Tibial artery (tissue), 4 donors: Measurements from ENCODE around the gene SLC22A14.

Experiments
- DNase-seq, 2 donors: peaks; one replicate each; pipeline ENCODE4 v3.0.0-alpha.2; 2019
- H3K27ac ChIP-seq, 2 donors: fragments of 200-600 bp; sonication (generic) in 1 of 2; 1 replicate in 1 of 2; 2 replicates in 1 of 2; pipeline ENCODE4 v1.5.1; 2018 to 2019; ENCODE audit warnings: mild to moderate bottlenecking in 1 of 2
- H3K27me3 ChIP-seq, 2 donors: fragments of 200-600 bp; sonication (generic) in 1 of 2; one replicate each; pipeline versions ENCODE4 v1.5.1 to v1.6.0; 2016 to 2019
- H3K36me3 ChIP-seq, 3 donors: fragments of 200-600 bp; sonication (generic) in 2 of 3; one replicate each; pipeline ENCODE4 v1.5.1; 2016 to 2019; ENCODE audit warnings: mild to moderate bottlenecking in 2 of 3
- H3K4me1 ChIP-seq, 4 donors: fragments of 200-600 bp; sonication (generic) in 2 of 4; 1 replicate in 3 of 4; 2 replicates in 1 of 4; pipeline ENCODE4 v1.5.1; 2016 to 2019
- H3K4me3 ChIP-seq, 2 donors: fragments of 200-600 bp; sonication (generic) in 1 of 2; 1 replicate in 1 of 2; 2 replicates in 1 of 2; pipeline ENCODE4 v1.5.1; 2018 to 2019; ENCODE audit warnings: mild to moderate bottlenecking in 2 of 2
- H3K9me3 ChIP-seq, 3 donors: fragments of 200-600 bp; sonication (generic) in 1 of 3; one replicate each; pipeline ENCODE4 v1.5.1; 2016 to 2019
- CTCF ChIP-seq, 2 experiments: fragments of 200-600 bp in 1 of 2; fragments of 450-650 bp in 1 of 2; IDR thresholded peaks; one replicate each; pipeline ENCODE4 v1.5.1; 2017 to 2019; ENCODE audit warnings: antibody characterized with exemption in 2 of 2, mild to moderate bottlenecking in 1 of 2, moderate library complexity in 1 of 2
- intact Hi-C: fragments of 100-400 bp; cut with DNase I; formaldehyde crosslinking; loops from one replicate; pipeline ENCODE4 v1.15.0; 2023; ENCODE audit warnings: low total_unique reads

SLC22A14 gene

DNA sequence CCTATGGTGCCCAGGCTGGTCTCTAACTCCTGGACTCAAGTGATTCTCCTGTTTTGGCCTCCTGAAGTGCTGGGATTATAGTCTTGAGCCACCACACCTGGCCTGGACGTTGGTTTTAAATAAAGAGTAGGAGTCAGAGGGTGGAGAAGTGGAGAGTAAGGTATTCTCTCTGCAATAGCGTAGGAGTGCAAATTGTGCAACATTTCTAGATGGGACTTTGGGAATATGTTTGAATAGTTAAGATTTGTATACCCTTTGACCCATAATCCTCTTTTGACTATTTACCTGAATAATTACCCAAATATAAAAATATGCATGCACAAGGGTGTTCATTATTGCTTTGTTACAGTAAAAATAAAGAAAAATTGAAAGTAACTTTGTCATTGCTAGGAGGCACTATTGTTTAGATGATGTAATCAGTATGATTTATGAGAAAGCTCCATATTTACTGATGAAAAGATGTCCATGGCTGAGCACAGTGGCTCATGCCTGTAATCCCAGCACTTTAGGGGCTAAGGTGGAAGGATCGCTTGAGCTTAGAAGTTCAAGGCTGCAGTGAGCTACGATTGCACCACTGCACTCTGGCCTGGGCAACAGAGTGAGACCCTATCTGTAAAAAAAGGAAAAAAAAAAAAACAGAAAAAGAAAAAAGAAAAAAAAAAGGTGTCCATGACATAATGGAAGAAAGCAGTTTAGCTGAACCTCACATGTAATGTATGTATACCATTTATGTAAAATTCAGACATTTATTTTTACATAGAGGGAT is 49.3 kb downstream of the SLC22A14 start:
- Histone ChIP-seq H3K36me3 (no peaks in the 10 kb centered on the region), H3K4me3 (no peak overlapping the region), H3K9me3 (no peaks in the 10 kb centered on the region), H3K4me1 (no peaks in the 10 kb centered on the region), H3K27ac (no peak overlapping the region), H3K27me3 (peaks cover 0 to 5% of the 10 kb centered on the region in 2 donors)
- DNase-seq = no peak
- intact Hi-C loops = no loop called here
- no peak for TF ChIP-seq CTCF (IDR thresholded peaks at IDR 0.05)

DNA sequence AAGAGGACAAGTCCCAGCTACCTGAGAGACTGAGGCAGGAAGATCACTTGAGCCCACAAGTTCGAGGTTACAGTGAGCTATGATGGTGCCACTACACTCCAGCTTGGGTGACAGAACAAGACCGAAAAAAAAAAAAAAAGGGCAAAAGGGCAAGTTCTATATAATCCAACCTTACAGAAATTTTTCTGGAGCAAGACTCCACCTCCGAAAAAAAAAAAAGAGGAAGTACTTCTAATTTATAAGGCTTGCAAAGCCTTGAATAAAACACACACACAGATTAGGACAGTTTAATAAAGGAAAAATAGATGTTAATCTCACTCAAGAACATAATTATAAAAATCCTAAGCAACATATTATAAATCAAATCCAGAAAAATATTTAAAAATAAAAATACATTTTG is 50.1 kb downstream of the SLC22A14 start:
- Histone ChIP-seq H3K27me3 (peaks cover 0 to under 1% of the 10 kb centered on the region in 2 donors), H3K27ac (no peak overlapping the region), H3K4me3 (no peak overlapping the region), H3K4me1 (no peaks in the 10 kb centered on the region), H3K36me3 (no peaks in the 10 kb centered on the region), H3K9me3 (no peaks in the 10 kb centered on the region)
- intact Hi-C loops = no loop called here
- no peak for TF ChIP-seq CTCF (IDR thresholded peaks at IDR 0.05)
- DNase-seq = no peak

- H3K27me3 ChIP-seq = no peaks in the 10 kb centered on the region
- intact Hi-C loops = no loop called here
- no peaks in the 10 kb centered on the region for H3K36me3 ChIP-seq
- no peaks in the 10 kb centered on the region for H3K9me3 ChIP-seq
- no peak overlapping the region for H3K4me3 ChIP-seq
- no peak for TF ChIP-seq CTCF (IDR thresholded peaks at IDR 0.05)
- H3K27ac ChIP-seq = no peak overlapping the region
- no peaks in the 10 kb centered on the region for H3K4me1 ChIP-seq
- DNase-seq = no peak
These were observed 52.3 kb downstream of the SLC22A14 start for GRCh38 chr3:38334142-38335055.

DNA sequence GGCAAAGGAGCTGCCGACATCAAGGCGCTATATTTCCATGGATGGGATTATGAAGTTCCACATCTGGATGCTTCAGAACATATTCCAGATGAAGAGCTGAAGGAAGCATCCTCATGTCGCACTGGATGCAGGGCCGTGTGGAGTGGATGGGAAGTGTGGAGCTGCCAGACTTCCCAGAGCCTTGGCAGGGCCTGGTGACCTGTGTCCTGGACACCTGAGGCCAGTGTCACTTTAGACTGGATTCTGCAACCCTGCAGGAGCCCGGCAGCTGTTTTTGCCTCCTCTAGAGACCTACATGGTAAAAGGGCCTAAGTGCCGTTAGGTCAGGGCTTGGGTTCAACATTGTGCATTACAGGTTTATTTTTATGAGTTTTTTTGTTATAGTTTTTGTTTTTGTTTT is 53.2 kb downstream of the SLC22A14 start:
- intact Hi-C loops = no loop called here

DNA sequence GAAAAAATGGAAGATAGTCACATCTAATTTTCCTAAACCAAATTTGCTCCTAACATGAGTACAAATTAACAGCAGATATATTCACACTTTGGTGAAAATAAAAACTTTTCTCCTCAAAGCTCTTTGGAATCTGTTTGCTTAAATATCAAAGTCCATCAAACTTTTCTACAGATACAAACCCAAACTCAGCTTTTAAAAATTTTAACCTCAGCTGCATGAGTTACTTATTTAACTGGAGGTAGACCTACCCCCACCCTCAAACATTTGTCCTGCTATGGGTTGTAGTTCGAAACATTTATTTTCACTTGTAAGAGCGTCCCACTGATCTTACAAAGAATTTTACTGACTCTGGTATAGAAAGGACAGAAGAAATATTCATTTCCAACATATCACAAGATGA is 55.6 kb downstream of the SLC22A14 start:
- no peak for DNase-seq

More for the DNA sequence above, 53.2 kb downstream of the SLC22A14 start:
- H3K27ac ChIP-seq = no peak overlapping the region
- H3K36me3 ChIP-seq = no peaks in the 10 kb centered on the region
- DNase-seq = no peak
- H3K4me3 ChIP-seq = no peak overlapping the region
- H3K9me3 ChIP-seq = no peaks in the 10 kb centered on the region
- no peaks in the 10 kb centered on the region for H3K27me3 ChIP-seq
- TF ChIP-seq CTCF (IDR thresholded peaks at IDR 0.05) = no peak
- H3K4me1 ChIP-seq = no peaks in the 10 kb centered on the region

More for the DNA sequence above, 55.6 kb downstream of the SLC22A14 start:
- no peaks in the 10 kb centered on the region for H3K36me3 ChIP-seq
- H3K4me3 ChIP-seq = no peak overlapping the region
- H3K27ac ChIP-seq = no peak overlapping the region
- H3K9me3 ChIP-seq = no peaks in the 10 kb centered on the region
- no peaks in the 10 kb centered on the region for H3K27me3 ChIP-seq
- TF ChIP-seq CTCF (IDR thresholded peaks at IDR 0.05) = no peak
- intact Hi-C loops = no loop called here
- H3K4me1 ChIP-seq = no peaks in the 10 kb centered on the region
